OCI-LY3 (cell line): ENCODE measurements around the gene PRIMA1.

Experiments
- H2AFZ ChIP-seq: fragments of 200-600, 300-600 bp; shearing (Covaris generic); 2 replicates; pipeline ENCODE4 v1.6.0; 2014; ENCODE audit warnings: antibody characterized with exemption, low read depth, low read length
- H3K27ac ChIP-seq: fragments of 200-600, 300-600 bp; sonication (generic); 2 replicates; pipeline ENCODE4 v1.5.1; 2014; ENCODE audit warnings: mild to moderate bottlenecking, low read length, moderate library complexity, mixed read lengths
- H3K27me3 ChIP-seq: fragments of 200-600, 300-600 bp; sonication (generic); 2 replicates; pipeline ENCODE4 v1.6.1; 2014; ENCODE audit warnings: low read depth, low read length, mixed read lengths
- H3K36me3 ChIP-seq: fragments of 200-600, 300-600 bp; sonication (generic); replicated peaks from 2 replicates; pipeline ENCODE3; 2014; ENCODE audit warnings: low read depth, low read length, mixed read lengths
- H3K4me1 ChIP-seq: fragments of 300-600, 200-600 bp; sonication (generic); 2 replicates; pipeline ENCODE4 v1.6.1; 2014; ENCODE audit warnings: low read length, mixed read lengths
- H3K4me2 ChIP-seq: fragments of 200-600, 300-600 bp; sonication (generic); 2 replicates; pipeline ENCODE4 v1.6.1; 2014; ENCODE audit warnings: low read length, mixed read lengths
- H3K4me3 ChIP-seq: fragments of 300-600, 200-600 bp; sonication (generic); 2 replicates; pipeline ENCODE4 v1.5.1; 2014; ENCODE audit warnings: antibody characterized with exemption, mild to moderate bottlenecking, low read length, moderate library complexity
- H3K79me2 ChIP-seq: fragments of 300-600, 200-600 bp; shearing (Covaris generic); 2 replicates; pipeline ENCODE4 v1.6.1; 2014; ENCODE audit warnings: mild to moderate bottlenecking, low read length, mixed read lengths
- H3K9ac ChIP-seq: fragments of 300-600, 200-600 bp; shearing (Covaris generic); 2 replicates; pipeline ENCODE4 v1.6.0; 2014; ENCODE audit warnings: mild to moderate bottlenecking, low read length, moderate library complexity
- H3K9me3 ChIP-seq: fragments of 200-600, 300-600 bp; shearing (Covaris generic); 2 replicates; pipeline ENCODE4 v1.6.1; 2014; ENCODE audit warnings: low read length, mixed read lengths; ENCODE audit not compliant: insufficient read depth
- H4K20me1 ChIP-seq: fragments of 200-600, 300-600 bp; sonication (generic); 2 replicates; pipeline ENCODE4 v1.6.1; 2016; ENCODE audit warnings: low read length, mixed read lengths; ENCODE audit not compliant: insufficient read depth
- CTCF ChIP-seq: fragments of 200-600, 300-600 bp; sonication (generic); IDR thresholded peaks from 2 replicates; pipeline ENCODE4 v1.5.1; 2014; ENCODE audit warnings: antibody characterized with exemption, low read length, low read depth
- EZH2phosphoT487 ChIP-seq: fragments of 200-600 bp; shearing (Covaris generic); IDR thresholded peaks from 2 replicates; pipeline ENCODE4 v1.6.1; 2018; ENCODE audit warnings: antibody characterized with exemption, mixed run types, low read depth

The PRIMA1 gene

GRCh38 chr14:93732524-93732923 is 55.8 kb downstream of the PRIMA1 start:
- TF ChIP-seq CTCF = no peak
- TF ChIP-seq EZH2phosphoT487 = no peak
- Histone ChIP-seq H3K36me3 (no peaks in the 10 kb centered on the region), H3K27me3 (peaks cover 3% of the 10 kb centered on the region)

GRCh38 chr14:93731753-93732152 is 56.5 kb downstream of the PRIMA1 start:
- TF ChIP-seq EZH2phosphoT487 (no peak), CTCF (no peak)
- Histone ChIP-seq H3K4me3 (no peak overlapping the region), H3K9me3 (no peaks in the 10 kb centered on the region), H2AFZ (no peak overlapping the region), H3K27me3 (peaks cover 3% of the 10 kb centered on the region), H3K36me3 (no peaks in the 10 kb centered on the region), H3K9ac (no peak overlapping the region), H3K4me2 (no peak overlapping the region), H4K20me1 (no peaks in the 10 kb centered on the region), H3K4me1 (no peaks in the 10 kb centered on the region), H3K27ac (no peak overlapping the region), H3K79me2 (no peaks in the 10 kb centered on the region)

More at GRCh38 chr14:93732524-93732923, 55.8 kb downstream of the PRIMA1 start:
- no peak overlapping the region for H3K27ac ChIP-seq
- no peak overlapping the region for H3K9ac ChIP-seq
- H2AFZ ChIP-seq = no peak overlapping the region
- no peak overlapping the region for H3K4me3 ChIP-seq
- H4K20me1 ChIP-seq = no peaks in the 10 kb centered on the region
- H3K4me1 ChIP-seq = no peaks in the 10 kb centered on the region
- H3K79me2 ChIP-seq = no peaks in the 10 kb centered on the region
- no peak overlapping the region for H3K4me2 ChIP-seq
- no peaks in the 10 kb centered on the region for H3K9me3 ChIP-seq

- Histone ChIP-seq H3K27ac (no peak overlapping the region), H3K4me3 (no peak overlapping the region), H3K4me2 (no peak overlapping the region), H3K79me2 (no peaks in the 10 kb centered on the region), H3K9ac (no peak overlapping the region), H3K4me1 (no peaks in the 10 kb centered on the region), H3K9me3 (no peaks in the 10 kb centered on the region), H2AFZ (no peak overlapping the region), H3K27me3 (peaks cover 3% of the 10 kb centered on the region), H3K36me3 (no peaks in the 10 kb centered on the region), H4K20me1 (no peaks in the 10 kb centered on the region)
- no peak for TF ChIP-seq EZH2phosphoT487
- no peak for TF ChIP-seq CTCF
Observed at GRCh38 chr14:93729993-93730392, 58.3 kb downstream of the PRIMA1 start.

GRCh38 chr14:93728651-93729016 is 59.7 kb downstream of the PRIMA1 start:
- Histone ChIP-seq H3K36me3 (no peaks in the 10 kb centered on the region), H3K27ac (no peak overlapping the region), H3K4me3 (no peak overlapping the region), H3K4me1 (no peaks in the 10 kb centered on the region), H3K4me2 (no peak overlapping the region), H3K79me2 (no peaks in the 10 kb centered on the region), H3K9ac (no peak overlapping the region), H3K27me3 (peaks cover 3% of the 10 kb centered on the region), H2AFZ (no peak overlapping the region), H3K9me3 (no peaks in the 10 kb centered on the region), H4K20me1 (no peaks in the 10 kb centered on the region)
- TF ChIP-seq CTCF (no peak), EZH2phosphoT487 (no peak)
